SHP77 (cell line): ENCODE results near the gene MEIS3.

Experiments
- DNase-seq, 2 experiments: peaks; one replicate each; lab custom pipeline; 2025; lab: John Stamatoyannopoulos, UW

MEIS3 gene

GRCh38 chr19:47419030-47419783 lies at the start of gene MEIS3:
MEIS3 (minus strand) TSS chr19:47419527; CDS start chr19:47419081, 446 bp downstream.
- no peak for DNase-seq

DNA sequence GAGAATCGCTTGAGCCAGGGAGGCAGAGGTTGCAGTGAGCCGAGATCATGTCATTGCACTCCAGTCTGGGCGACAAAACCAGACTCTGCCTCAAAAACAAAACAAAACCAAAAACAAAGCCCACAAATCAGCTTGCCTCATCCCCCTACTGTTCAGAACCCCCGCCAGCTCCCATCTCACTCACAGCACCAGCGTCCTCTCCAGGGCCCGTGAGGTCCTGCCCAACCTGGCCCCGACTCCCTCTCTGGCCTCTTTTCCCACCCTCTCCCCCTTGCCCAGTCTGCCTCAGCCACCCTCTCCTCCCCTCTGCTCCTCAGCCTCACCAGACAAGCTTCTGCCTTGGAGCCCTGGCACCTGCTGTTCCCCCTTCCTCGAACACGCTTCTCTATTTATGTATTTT lies 48.6 kb upstream of the MEIS3 start:
- no peak for DNase-seq

DNA sequence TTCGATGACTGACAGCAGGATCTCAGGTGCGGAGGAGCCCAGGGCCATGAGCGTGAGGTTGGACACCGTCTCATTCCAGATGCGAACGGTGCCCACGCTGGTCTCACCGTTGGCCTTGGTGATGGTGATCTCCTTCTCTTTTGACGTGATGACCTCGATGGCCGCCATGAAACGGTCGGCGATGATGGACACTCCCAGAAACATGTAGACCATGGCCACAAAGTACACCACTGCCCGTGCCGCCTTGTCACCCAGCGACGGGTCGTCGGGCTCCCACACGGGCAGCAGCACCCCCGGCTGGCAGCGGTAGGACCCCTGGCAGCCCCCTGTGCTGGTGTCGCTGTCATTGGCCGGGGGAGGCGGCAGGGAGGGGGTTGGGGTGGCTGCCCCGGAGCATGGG lies 46.6 kb upstream of the MEIS3 start:
- no peak for DNase-seq

- no peak for DNase-seq
Observed at GRCh38 chr19:47464675-47465419, 45.5 kb upstream of the MEIS3 start.

GRCh38 chr19:47461876-47462275 lies 42.5 kb upstream of the MEIS3 start:
- DNase-seq: no peak

DNA sequence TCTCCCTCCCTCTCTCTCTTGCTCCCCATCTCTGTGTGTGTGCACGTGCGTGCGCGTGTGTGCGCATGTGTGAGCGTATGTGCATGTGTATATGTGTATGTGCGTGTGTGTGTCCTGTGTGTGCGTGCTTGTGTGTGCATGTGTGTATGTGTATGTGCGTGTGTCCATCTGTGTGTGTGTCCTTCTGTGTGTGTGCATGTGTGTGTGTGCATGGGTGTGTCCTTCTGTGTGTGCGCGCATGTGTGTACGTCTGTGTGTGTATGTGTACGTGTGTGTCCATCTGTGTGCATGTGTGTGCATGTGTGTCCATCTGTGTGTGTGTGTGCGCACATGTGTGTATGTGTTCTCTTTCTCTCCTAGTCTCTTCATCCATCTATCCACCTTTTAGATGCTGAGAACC lies 40.1 kb upstream of the MEIS3 start:
- DNase-seq: no peak

DNA sequence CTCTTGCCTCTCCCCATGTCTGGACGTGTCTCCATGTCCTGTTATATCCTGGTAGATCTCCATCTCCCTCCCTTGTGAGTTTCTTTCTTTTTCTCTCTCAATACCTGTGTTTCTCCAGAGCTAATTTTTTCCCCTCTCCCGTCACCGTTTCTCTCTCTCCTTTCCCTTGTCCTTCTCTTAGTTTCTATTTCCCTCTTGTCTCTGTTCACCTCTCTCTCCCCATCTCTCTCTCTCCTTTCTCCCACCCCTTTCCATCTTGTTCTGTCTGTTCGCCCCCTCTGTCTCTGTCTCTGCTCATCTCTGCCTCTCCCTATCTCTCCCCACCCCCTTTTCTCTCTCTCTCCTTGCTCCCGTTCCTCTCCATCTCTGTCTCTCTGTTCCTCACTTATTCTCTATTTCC lies 39.3 kb upstream of the MEIS3 start:
- no peak for DNase-seq

DNA sequence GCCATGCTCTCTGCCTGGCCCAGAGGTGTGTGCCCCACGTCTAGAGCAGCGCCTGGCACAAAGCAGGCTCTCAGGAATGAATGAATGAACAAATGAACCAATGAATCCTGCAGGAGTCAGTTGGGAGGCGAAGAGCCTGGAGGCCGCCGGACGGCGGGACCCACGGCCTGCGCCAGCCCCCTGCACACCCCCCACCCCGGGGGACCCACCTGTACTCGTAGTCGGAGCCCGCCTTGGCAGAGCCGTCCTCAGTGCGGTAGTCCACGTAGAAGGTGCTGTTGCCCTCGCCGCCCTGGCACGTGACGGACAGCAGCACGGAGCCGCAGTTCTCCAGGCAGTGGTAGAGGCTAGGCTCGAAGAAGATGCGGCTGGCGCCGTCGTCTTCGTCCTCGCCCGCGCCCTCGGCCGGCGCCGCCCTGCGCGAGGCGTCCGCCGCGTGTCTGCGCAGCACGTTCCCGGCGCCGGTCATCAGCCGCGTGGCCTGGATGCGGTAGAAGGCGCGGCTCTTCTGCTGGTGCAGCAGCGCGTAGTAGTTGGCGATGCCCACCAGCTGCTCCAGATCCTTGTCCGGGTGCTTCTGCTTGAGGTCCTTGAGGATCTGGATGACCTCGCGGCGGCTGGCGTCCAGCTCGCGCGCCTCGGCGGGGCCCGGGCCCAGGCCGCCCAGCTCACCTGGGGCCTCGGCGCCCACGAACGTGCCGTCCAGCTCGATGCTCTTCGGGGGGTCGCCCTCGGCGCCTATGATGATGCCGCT lies 37.6 kb upstream of the MEIS3 start:
- no peak for DNase-seq

DNA sequence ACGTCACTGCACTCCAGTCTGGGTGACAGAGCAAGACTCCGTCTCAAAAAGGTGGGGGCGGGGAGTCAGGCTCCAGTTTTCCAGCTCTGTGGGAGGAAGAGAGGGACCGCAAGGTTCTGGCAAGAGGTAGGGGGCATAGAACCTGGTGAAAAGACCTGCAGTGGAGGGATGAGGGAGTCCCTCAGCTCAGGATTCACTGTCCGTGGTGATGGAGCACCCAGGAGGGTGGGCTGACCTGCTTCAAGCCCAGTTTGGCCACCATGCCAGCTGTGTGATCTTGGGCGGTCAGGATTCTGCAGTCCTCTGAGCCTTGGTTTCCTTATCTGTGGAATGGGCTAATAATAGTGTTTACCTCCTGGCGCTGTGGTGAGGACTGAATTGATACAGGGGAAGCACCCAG lies 31.2 kb upstream of the MEIS3 start:
- no peak for DNase-seq

- no peak for DNase-seq
Observed at GRCh38 chr19:47448360-47448727, 29.0 kb upstream of the MEIS3 start.

DNA sequence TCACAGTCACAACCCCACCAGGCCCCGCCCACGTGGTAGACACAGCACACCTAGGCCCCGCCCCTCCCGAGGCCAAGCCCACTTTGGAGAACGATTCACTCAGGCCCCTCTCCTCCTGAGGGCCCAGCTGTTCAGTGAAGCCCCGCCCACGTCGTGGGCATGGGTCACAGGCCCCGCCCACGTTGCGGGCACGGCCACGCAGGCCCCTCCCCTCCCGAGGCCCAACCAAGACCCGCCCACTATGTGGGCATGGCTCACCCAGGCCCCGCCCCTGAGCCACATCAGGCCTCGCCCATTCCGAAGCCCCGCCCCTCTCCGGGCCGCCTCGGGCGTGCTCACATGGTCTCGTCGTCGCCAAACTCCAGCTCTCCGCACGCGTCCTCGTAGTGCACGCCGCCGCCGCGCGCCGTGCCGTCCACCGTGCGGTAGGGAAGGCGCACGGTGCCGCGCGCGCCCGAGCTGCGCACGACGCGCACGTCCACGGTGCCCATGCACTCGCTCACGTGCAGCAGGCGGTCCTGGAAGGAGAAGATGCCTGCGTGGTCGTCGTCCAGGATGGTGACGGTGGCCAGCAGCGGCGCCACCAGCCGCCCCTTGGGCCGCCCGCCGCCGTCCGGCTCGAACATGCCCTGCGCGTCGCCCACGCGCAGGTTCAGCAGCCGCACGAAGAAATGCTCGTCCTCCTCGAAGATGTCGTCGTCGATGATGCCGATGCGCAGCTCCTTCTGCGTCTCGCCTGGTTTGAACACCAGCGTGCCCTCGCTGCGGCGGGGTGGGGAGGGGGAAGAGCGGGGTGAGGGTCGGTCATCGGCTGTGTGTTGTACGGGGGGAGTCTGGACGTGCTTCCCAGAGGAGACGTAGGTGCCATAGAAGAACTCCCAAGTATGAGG lies 28.4 kb upstream of the MEIS3 start:
- peak; percentile 95 to 96 for DNase-seq

DNA sequence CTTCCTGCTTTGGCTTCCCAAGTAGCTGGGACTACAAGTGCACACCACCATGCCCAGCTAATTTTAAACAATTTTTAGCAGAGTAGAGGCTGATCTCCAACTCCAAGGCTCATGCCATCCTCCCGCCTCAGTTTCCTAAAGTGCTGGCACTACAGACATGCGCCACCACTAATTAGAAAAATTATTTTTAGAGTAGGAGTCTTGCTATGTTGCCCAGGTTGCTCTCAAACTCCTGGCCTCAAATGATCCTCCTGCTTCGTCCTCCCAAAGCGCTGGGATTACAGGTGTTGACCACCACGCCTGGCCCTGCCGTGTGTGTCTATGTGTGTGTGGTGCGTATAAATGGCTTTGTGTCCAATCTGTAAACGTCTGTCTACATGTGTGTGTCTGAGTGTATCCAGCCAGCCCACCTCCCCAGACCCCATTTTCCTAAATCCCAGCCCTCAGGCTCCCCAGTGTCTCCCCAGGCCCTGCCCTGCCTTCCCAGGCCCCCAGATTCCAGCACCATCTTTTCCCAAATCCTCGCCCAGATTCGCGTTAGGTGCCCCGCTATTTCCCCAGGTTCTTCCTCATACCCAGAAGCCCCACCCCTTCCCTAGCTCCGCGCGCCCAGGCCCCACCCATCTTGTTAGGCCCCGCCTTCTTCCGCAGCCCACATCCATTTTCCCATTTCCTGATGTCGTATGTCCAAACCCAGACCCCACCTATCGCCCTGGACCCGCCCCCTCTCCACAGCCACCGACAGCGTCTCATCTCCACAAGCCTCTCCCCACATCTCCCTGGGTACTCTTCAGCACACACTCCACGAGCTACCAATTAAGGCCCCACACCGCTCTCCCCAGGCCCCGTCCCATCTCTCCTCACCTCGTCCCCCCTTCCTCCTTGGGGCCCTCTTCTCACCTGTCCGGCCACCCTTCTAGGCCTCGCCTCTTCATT lies 27.5 kb upstream of the MEIS3 start:
- DNase-seq: peak; percentile 80 to 81

DNA sequence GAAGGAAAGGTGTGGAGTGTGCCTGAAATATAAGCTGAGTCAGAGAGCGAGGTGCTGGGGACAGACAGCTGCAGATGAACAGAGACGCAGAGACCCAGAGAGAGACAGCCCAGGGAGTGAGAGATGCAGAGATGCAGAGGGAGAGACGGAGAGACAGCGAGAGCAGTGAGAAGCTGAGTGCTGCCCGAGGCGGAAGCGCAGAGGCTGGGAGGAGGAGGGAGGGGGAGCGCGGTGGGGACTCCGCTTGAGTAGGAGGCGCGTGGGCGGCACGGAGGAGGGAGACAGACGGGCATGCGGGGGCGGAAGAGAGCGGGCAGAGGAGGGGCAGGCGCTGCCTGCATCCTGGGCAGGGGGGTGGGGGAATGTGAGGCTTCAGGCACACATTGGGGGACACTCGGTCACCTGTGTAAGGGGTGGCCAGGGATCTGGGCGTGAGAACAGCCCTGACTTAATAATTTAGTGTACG lies 26.6 kb upstream of the MEIS3 start:
- peak; percentile 74 to 77 for DNase-seq

DNA sequence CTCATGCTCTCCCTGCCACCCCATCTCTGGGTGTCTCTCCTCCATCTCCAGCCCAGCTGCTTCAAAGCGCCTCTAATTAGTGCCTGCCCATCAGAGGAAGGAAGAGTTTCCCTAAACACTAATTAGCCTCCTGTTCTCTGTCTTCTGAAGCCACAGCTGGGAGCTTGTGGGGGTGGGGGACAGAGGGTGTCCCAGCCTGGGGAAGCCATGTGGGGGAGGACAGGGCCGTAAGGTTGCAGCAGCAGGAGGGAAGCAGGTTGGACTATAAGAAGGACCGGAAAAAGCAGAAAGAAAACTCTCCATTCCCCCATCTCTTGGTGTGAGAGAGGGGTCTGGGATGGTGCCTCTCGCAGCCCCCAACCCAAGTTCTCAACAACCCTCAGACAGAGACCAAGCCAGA lies 26.2 kb upstream of the MEIS3 start:
- no peak for DNase-seq

GRCh38 chr19:47444388-47444821 lies 25.1 kb upstream of the MEIS3 start:
- DNase-seq: no peak

GRCh38 chr19:47443331-47443730 lies 24.0 kb upstream of the MEIS3 start:
- no peak for DNase-seq

GRCh38 chr19:47438793-47439220 lies 19.5 kb upstream of the MEIS3 start:
- peak in 1 of 2 experiments; percentile 20 for DNase-seq

- no peak for DNase-seq
Observed at GRCh38 chr19:47437500-47437899, 18.2 kb upstream of the MEIS3 start.

GRCh38 chr19:47436712-47437401 lies 17.5 kb upstream of the MEIS3 start:
- peak; percentile 37 to 63 for DNase-seq

DNA sequence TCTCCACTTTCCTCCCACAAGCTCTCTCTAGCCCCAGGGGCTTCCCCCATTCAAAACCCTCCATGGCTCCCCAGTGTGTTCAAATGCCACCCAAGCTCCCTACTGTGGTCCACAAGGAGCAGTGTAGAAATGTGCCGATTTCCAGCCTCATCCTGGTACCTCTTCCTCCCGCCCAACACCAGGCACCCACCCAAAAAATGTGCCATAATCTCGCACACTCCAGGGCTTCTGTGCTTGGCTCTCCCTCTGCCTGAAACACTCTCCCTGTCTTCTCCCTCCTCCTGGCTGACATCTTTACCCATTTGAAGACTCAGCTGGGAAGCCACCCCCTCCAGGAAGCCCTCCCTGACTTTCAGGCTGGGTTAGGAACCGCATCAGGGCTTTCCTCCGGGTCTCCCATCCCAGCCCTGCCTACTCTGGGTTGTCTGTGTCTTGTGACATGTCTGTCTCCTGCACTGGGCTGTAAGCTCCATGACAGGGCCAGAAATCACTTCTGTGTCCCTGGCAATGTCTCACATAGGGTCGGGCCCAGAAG lies 16.6 kb upstream of the MEIS3 start:
- DNase-seq: no peak
